IMR-90 (cell line): ENCODE data around the gene TRPM1. TPM values are rescaled to one million over a fixed set of nuclear protein-coding genes. Genes with fewer than 3 reads are reported as not detected.

Experiments
- ATAC-seq: fragments of 200-7000 bp; cut with Tn5 transposase; 2 replicates; pipeline ENCODE4 v1.9.1; 2020; ENCODE audit warnings: low read depth, mild to moderate bottlenecking, moderate library complexity
- BruUV-seq: library from RNA; stranded (reverse); fragments of 400-500 nt; replicated peaks from 2 replicates; lab custom pipeline; 2021; lab: Mats Ljungman, UMichigan
- CTCF ChIA-PET: fragments of 300-600 bp; formaldehyde crosslinking; extraction: SDS; loops from one replicate; lab custom pipeline; 2021; ENCODE audit warnings: antibody characterized with exemption; lab: Yijun Ruan, JAX
- POLR2A ChIA-PET: fragments of 300-600 bp; sonication (Branson Sonifier 250); formaldehyde crosslinking; loops from one replicate; lab custom pipeline; 2022; ENCODE audit warnings: antibody characterized with exemption; ENCODE audit not compliant: unreplicated experiment; lab: Charles Lee
- DNase-seq: peaks from one replicate; pipeline ENCODE4 v3.0.0; 2013
- H2AFZ ChIP-seq: replicated peaks from 2 replicates; pipeline ENCODE3; 2013; ENCODE audit warnings: low read length, mild to moderate bottlenecking; ENCODE audit not compliant: poor library complexity
- H2AK5ac ChIP-seq: 2 replicates; pipeline ENCODE4 v1.6.1; 2013; ENCODE audit warnings: low read depth, low read length, inconsistent platforms
- H2AK9ac ChIP-seq: replicated peaks from 2 replicates; pipeline ENCODE3; 2013; ENCODE audit warnings: mild to moderate bottlenecking, low read depth, low read length, moderate library complexity; ENCODE audit not compliant: poor library complexity
- H2BK120ac ChIP-seq: 2 replicates; pipeline ENCODE4 v1.6.1; 2013; ENCODE audit warnings: low read depth, low read length, inconsistent platforms
- H2BK15ac ChIP-seq: 3 replicates; pipeline ENCODE4 v1.6.1; 2013; ENCODE audit warnings: low read depth, low read length, inconsistent platforms
- H2BK20ac ChIP-seq: 2 replicates; pipeline ENCODE4 v1.6.1; 2013; ENCODE audit warnings: low read depth, mild to moderate bottlenecking, inconsistent platforms, low read length, moderate library complexity
- H2BK5ac ChIP-seq: 2 replicates; pipeline ENCODE4 v1.6.1; 2013; ENCODE audit warnings: mild to moderate bottlenecking, low read depth, low read length, inconsistent platforms; ENCODE audit not compliant: poor library complexity, severe bottlenecking
- H3K14ac ChIP-seq: replicated peaks from 2 replicates; pipeline ENCODE4 v1.6.1; 2013; ENCODE audit warnings: low read depth, low read length, inconsistent platforms
- H3K18ac ChIP-seq: 2 replicates; pipeline ENCODE4 v1.6.1; 2013; ENCODE audit warnings: low read depth, low read length, control low read depth
- H3K23ac ChIP-seq: 2 replicates; pipeline ENCODE4 v1.6.1; 2013; ENCODE audit warnings: low read depth, low read length, inconsistent platforms
- H3K27ac ChIP-seq: 2 replicates; pipeline ENCODE4 v1.5.1; 2013; ENCODE audit warnings: mild to moderate bottlenecking, control low read depth, low read length; ENCODE audit not compliant: insufficient read depth
- H3K27me3 ChIP-seq: 2 replicates; pipeline ENCODE4 v1.6.1; 2013; ENCODE audit warnings: low read length; ENCODE audit not compliant: control insufficient read depth, insufficient read depth
- H3K36me3 ChIP-seq: 2 replicates; pipeline ENCODE4 v1.6.1; 2013; ENCODE audit warnings: low read length, mixed read lengths; ENCODE audit not compliant: control insufficient read depth, insufficient read depth
- H3K4ac ChIP-seq: 2 replicates; pipeline ENCODE4 v1.6.1; 2013; ENCODE audit warnings: low read depth, low read length, inconsistent platforms
- H3K4me1 ChIP-seq: 2 replicates; pipeline ENCODE4 v1.6.1; 2013; ENCODE audit warnings: low read length, mixed read lengths; ENCODE audit not compliant: control insufficient read depth, insufficient read depth
- H3K4me2 ChIP-seq: 2 replicates; pipeline ENCODE4 v1.6.1; 2013; ENCODE audit warnings: low read depth, mild to moderate bottlenecking, control low read depth, low read length, moderate library complexity
- H3K4me3 ChIP-seq: 2 replicates; pipeline ENCODE4 v1.5.1; 2013; ENCODE audit warnings: low read depth, mild to moderate bottlenecking, control low read depth, low read length, moderate library complexity; ENCODE audit not compliant: insufficient read depth
- H3K56ac ChIP-seq: 2 replicates; pipeline ENCODE4 v1.6.1; 2013; ENCODE audit warnings: low read length, inconsistent platforms; ENCODE audit not compliant: insufficient read depth; ENCODE audit errors: extremely low read depth
- H3K79me1 ChIP-seq, 2 experiments: 2 replicates each; pipeline ENCODE4 v1.6.1; 2013; ENCODE audit warnings: low read length in 2 of 2, inconsistent platforms in 1 of 2, low read depth in 1 of 2
- H3K9ac ChIP-seq: 2 replicates; pipeline ENCODE4 v1.6.1; 2013; ENCODE audit warnings: low read depth, low read length, control low read depth
- H3K9me1 ChIP-seq: 2 replicates; pipeline ENCODE4 v1.6.1; 2013; ENCODE audit warnings: low read length, inconsistent platforms; ENCODE audit not compliant: insufficient read depth
- H3K9me3 ChIP-seq: 2 replicates; pipeline ENCODE4 v1.6.1; 2013; ENCODE audit warnings: low read length; ENCODE audit not compliant: control insufficient read depth, insufficient read depth
- H4K20me1 ChIP-seq: 2 replicates; pipeline ENCODE4 v1.6.1; 2013; ENCODE audit warnings: low read length, inconsistent platforms; ENCODE audit not compliant: insufficient read depth
- H4K5ac ChIP-seq: 2 replicates; pipeline ENCODE4 v1.6.1; 2013; ENCODE audit warnings: mild to moderate bottlenecking, low read depth, low read length, control low read depth
- H4K8ac ChIP-seq, 2 experiments: 2 replicates each; pipeline ENCODE4 v1.6.1; 2013; ENCODE audit warnings: low read depth in 2 of 2, low read length in 2 of 2, control low read depth in 1 of 2, inconsistent platforms in 1 of 2
- H4K91ac ChIP-seq: 2 replicates; pipeline ENCODE4 v1.6.1; 2013; ENCODE audit warnings: low read depth, low read length, inconsistent platforms; ENCODE audit not compliant: insufficient read depth
- BHLHE40 ChIP-seq: fragments of 150-350 bp; IDR thresholded peaks from 2 replicates; pipeline ENCODE4 v1.6.1; 2016; ENCODE audit warnings: mild to moderate bottlenecking, low read depth, low read length
- CEBPB ChIP-seq: IDR thresholded peaks from 2 replicates; pipeline ENCODE4 v1.6.1; 2012; ENCODE audit warnings: low read depth, low read length, improper control_type of control experiment
- CHD1 ChIP-seq: IDR thresholded peaks from 2 replicates; pipeline ENCODE4 v1.6.1; 2012; ENCODE audit warnings: low read depth, low read length, improper control_type of control experiment
- CTCF ChIP-seq: conservative IDR thresholded peaks from 2 replicates; pipeline ENCODE4 v1.5.1; 2012; ENCODE audit warnings: mild to moderate bottlenecking, low read depth, low read length, improper control_type of control experiment
- ELK1 ChIP-seq: fragments of 150-350 bp; IDR thresholded peaks from 2 replicates; pipeline ENCODE4 v1.6.1; 2016; ENCODE audit warnings: low read depth, mild to moderate bottlenecking, low read length, moderate library complexity, borderline replicate concordance
- FOS ChIP-seq: fragments of 150-350 bp; IDR thresholded peaks from 2 replicates; pipeline ENCODE4 v1.6.1; 2016; ENCODE audit warnings: low read depth, low read length
- MAFK ChIP-seq: IDR thresholded peaks from 2 replicates; pipeline ENCODE4 v1.6.1; 2012; ENCODE audit warnings: low read depth, low read length, improper control_type of control experiment
- MAZ ChIP-seq: IDR thresholded peaks from 2 replicates; pipeline ENCODE4 v1.6.1; 2012; ENCODE audit warnings: low read depth, mild to moderate bottlenecking, low read length, improper control_type of control experiment, moderate library complexity, borderline replicate concordance
- MXI1 ChIP-seq: IDR thresholded peaks from 2 replicates; pipeline ENCODE4 v1.6.1; 2012; ENCODE audit warnings: low read depth, mild to moderate bottlenecking, low read length, moderate library complexity, borderline replicate concordance
- NFE2L2 ChIP-seq: fragments of 150-350 bp; IDR thresholded peaks from 2 replicates; pipeline ENCODE4 v1.6.1; 2016; ENCODE audit warnings: low read depth, mild to moderate bottlenecking, low read length
- POLR2A ChIP-seq: IDR thresholded peaks from 2 replicates; pipeline ENCODE4 v1.6.1; 2012; ENCODE audit warnings: mild to moderate bottlenecking, low read depth, low read length
- RAD21 ChIP-seq: IDR thresholded peaks from 2 replicates; pipeline ENCODE4 v1.6.1; 2012; ENCODE audit warnings: low read length, improper control_type of control experiment
- RCOR1 ChIP-seq: IDR thresholded peaks from 2 replicates; pipeline ENCODE4 v1.6.1; 2012; ENCODE audit warnings: mild to moderate bottlenecking, low read length, improper control_type of control experiment; ENCODE audit not compliant: insufficient replicate concordance
- RFX5 ChIP-seq: IDR thresholded peaks from 2 replicates; pipeline ENCODE4 v1.8.0; 2012; ENCODE audit warnings: low read depth, mild to moderate bottlenecking, low read length, moderate library complexity
- SMC3 ChIP-seq: fragments of 150-350 bp; IDR thresholded peaks from 2 replicates; pipeline ENCODE4 v1.6.1; 2016; ENCODE audit warnings: low read depth, mild to moderate bottlenecking, antibody characterized with exemption, low read length, moderate library complexity
- USF2 ChIP-seq: fragments of 150-350 bp; IDR thresholded peaks from 2 replicates; pipeline ENCODE4 v1.6.1; 2017; ENCODE audit warnings: mild to moderate bottlenecking, antibody characterized with exemption, low read length, low read depth
- WGBS, 2 experiments: methylation state at CpG; one replicate each; pipeline versions ENCODE4 v1.1.5 to v1.1.7; 2013; ENCODE audit warnings: missing lambda C conversion rate in 2 of 2; ENCODE audit not compliant: insufficient read length in 1 of 2; ENCODE audit errors: extremely low coverage in 2 of 2; 5-methylcytosine and 5-hydroxymethylcytosine counted together
- dilution Hi-C: fragments of 300-500 bp; cut with HindIII; formaldehyde crosslinking; loops from one replicate; pipeline ENCODE4 v1.14.3; 2018; ENCODE audit warnings: low sequenced_read_pairs; ENCODE audit not compliant: unreplicated experiment
- in situ Hi-C: fragments of 300-500 bp; cut with MboI; formaldehyde crosslinking; loops from 3 replicates; pipeline ENCODE4 v1.14.3; 2019; ENCODE audit warnings: low sequenced_read_pairs, inconsistent platforms, mixed read lengths
- intact Hi-C: fragments of 100-400 bp; cut with micrococcal nuclease; formaldehyde crosslinking; loops from 2 replicates; pipeline ENCODE4 v1.10.0; 2022
- polyA plus RNA-seq, 3 experiments: library from polyadenylated mRNA; depleted of rRNA; stranded (reverse); fragments of >200 nt; gene quantifications; 2 replicates each; pipeline ENCODE4 v1.2.3, GENCODE V29; 2012; ENCODE audit warnings: low replicate concordance in 1 of 3
- total RNA-seq: library from RNA; depleted of rRNA; stranded (reverse); fragments of >200 nt; gene quantifications from 2 replicates; pipeline ENCODE4 v1.2.3, GENCODE V29; 2012

Gene TRPM1
- total and polyA plus RNA-seq, 2 of the 4 experiments (the other 2 are of a cell fraction): not detected

- H3K14ac ChIP-seq: no peak overlapping the region
- H4K20me1 ChIP-seq: no peaks in the 10 kb centered on the region
- no peak for TF ChIP-seq ELK1
- TF ChIP-seq NFE2L2: no peak
- TF ChIP-seq RAD21: no peak
- TF ChIP-seq RFX5: no peak
- no peak for TF ChIP-seq MAZ
- TF ChIP-seq FOS: no peak
- no peak for TF ChIP-seq CEBPB
- no peak for TF ChIP-seq RCOR1
- TF ChIP-seq BHLHE40: no peak
- no peak for TF ChIP-seq POLR2A
- TF ChIP-seq USF2: no peak
- no peak for TF ChIP-seq CHD1
- TF ChIP-seq MAFK: no peak
- TF ChIP-seq SMC3: no peak
- no peak for TF ChIP-seq CTCF
- no peak for TF ChIP-seq MXI1
- no CpG with 5 or more reads among the region's 4 CpGs for WGBS, 2 experiments
- no peak for ATAC-seq
- no peak for DNase-seq
- peaks cover 26% of the 10 kb centered on the region for H3K27me3 ChIP-seq
- H3K4me1 ChIP-seq: no peaks in the 10 kb centered on the region
- no peak overlapping the region for H3K23ac ChIP-seq
- H4K91ac ChIP-seq: no peak overlapping the region
- no peak overlapping the region for H2AK9ac ChIP-seq
- no peaks in the 10 kb centered on the region for H3K36me3 ChIP-seq
- POLR2A ChIA-PET: no interaction called here
- intact Hi-C loops (no loop called here), in situ Hi-C loops (no loop called here), dilution Hi-C loops (no loop called here)
- H3K4me3 ChIP-seq: no peak overlapping the region
- H3K9ac ChIP-seq: no peak overlapping the region
- no peak overlapping the region for H3K56ac ChIP-seq
- H4K5ac ChIP-seq: no peak overlapping the region
- H3K18ac ChIP-seq: no peak overlapping the region
- no peak overlapping the region for H4K8ac ChIP-seq
- no peak overlapping the region for H2BK15ac ChIP-seq
- no peaks in the 10 kb centered on the region for H3K9me1 ChIP-seq
- no peak overlapping the region for H2BK20ac ChIP-seq
- no peaks in the 10 kb centered on the region for H3K79me1 ChIP-seq
- H3K27ac ChIP-seq: no peak overlapping the region
- no peak overlapping the region for H3K4ac ChIP-seq
- no peak overlapping the region for H2BK120ac ChIP-seq
- no peak overlapping the region for H2AK5ac ChIP-seq
- no peak overlapping the region for H2BK5ac ChIP-seq
- CTCF ChIA-PET: no interaction called here
- BruUV-seq: no TSS peak
- H2AFZ ChIP-seq: no peak overlapping the region
- peaks cover 4% of the 10 kb centered on the region; the same call in 1 of the 2 replicates for H3K9me3 ChIP-seq
- no peak overlapping the region for H3K4me2 ChIP-seq
Observed at GRCh38 chr15:31062310-31062847, 39.1 kb downstream of the TRPM1 start.
